ENCODE data around the gene NRF1. TPM values are rescaled to one million over a fixed set of nuclear protein-coding genes. Genes with fewer than 3 reads are reported as not detected.

NRF1 gene
- total and polyA plus RNA-seq, 2 of the 8 experiments (the other 6 are each of a cell fraction or from before 2014, with no cell fraction given): 18.2 to 21.4 TPM

GRCh38 chr7:129796186-129796775 lies 184.8 kb downstream of the NRF1 start:
- no peaks in the 10 kb centered on the region for H3K79me1 ChIP-seq (ENCODE audit: low read depth, low read length)
- ChIA-PET CTCF (ENCODE audit: partially characterized antibody) (interaction anchor here (1.1 to 7.7 kb wide), 2 partner anchors 9 to 30 kb away, joined by 3 to 59 read pairs; no protein-coding TSS in a partner anchor), POLR2A (ENCODE audit: partially characterized antibody) (interaction anchor here (0.6 to 3.1 kb wide), 4 partner anchors 9 to 47 kb away, joined by 3 to 11 read pairs (median 4); no protein-coding TSS in a partner anchor)
- no peak overlapping the region for H4K8ac ChIP-seq (ENCODE audit: extremely low read depth, insufficient read depth, low read length)
- no peaks in the 10 kb centered on the region for H3K79me2 ChIP-seq (ENCODE audit: control insufficient read depth in 1 of 2, insufficient read depth in 2 of 2, low read length in 2 of 2)
- peak overlapping the region; percentile 44; the same call in 1 of the 2 replicates for H2BK12ac ChIP-seq (ENCODE audit: low read depth, low read length)
- H2BK20ac ChIP-seq (ENCODE audit: low read length): no peak overlapping the region
- no peak overlapping the region for H3K56ac ChIP-seq (replicated peaks; ENCODE audit: insufficient read length, low read depth, low read length)
- DNase-seq (ENCODE audit: low read depth in 1 of 2, low spot score in 2 of 2) (no peak), FAIRE-seq (no peak)
- H3K9ac ChIP-seq (replicated peaks in 1 of 4; ENCODE audit: extremely low read depth in 1 of 4, low read depth in 3 of 4, low read length in 3 of 4): no peak overlapping the region
- no peak overlapping the region for H3K27ac ChIP-seq (ENCODE audit: low read depth, low read length)
- H3K23ac ChIP-seq (ENCODE audit: insufficient read length): no peak overlapping the region
- H4K91ac ChIP-seq (replicated peaks; ENCODE audit: insufficient read length, low read length): peak overlapping the region; percentile 75
- no peaks in the 10 kb centered on the region for H3K9me3 ChIP-seq (ENCODE audit: insufficient read depth in 2 of 2, low read depth in 1 of 2, low read length in 1 of 2)
- no peak overlapping the region for H3K14ac ChIP-seq (ENCODE audit: insufficient read length)
- no peak overlapping the region for H3K4ac ChIP-seq (replicated peaks; ENCODE audit: insufficient read length, low read depth, low read length)
- H4K20me1 ChIP-seq (replicated peaks in 1 of 2; ENCODE audit: control insufficient read depth in 1 of 2, insufficient read depth in 2 of 2, low read length in 2 of 2): no peaks in the 10 kb centered on the region
- H2AK5ac ChIP-seq (ENCODE audit: low read depth, low read length): no peak overlapping the region
- H2BK5ac ChIP-seq (ENCODE audit: low read depth, low read length): no peak overlapping the region
- H3K27me3 ChIP-seq (replicated peaks in 1 of 4; ENCODE audit: control insufficient read depth in 3 of 4, extremely low read depth in 1 of 4, insufficient read depth in 3 of 4, low read length in 3 of 4): no peaks in the 10 kb centered on the region; a peak in 1 of 7 replicates
- H3K18ac ChIP-seq (ENCODE audit: extremely low read depth, low read length): no peak overlapping the region; the same call in 1 of the 2 replicates
- no peak overlapping the region for H2BK120ac ChIP-seq (replicated peaks; ENCODE audit: low read depth, low read length)
- WGBS, 2 experiments (ENCODE audit: extremely low coverage in 1 of 2, insufficient coverage in 1 of 2, insufficient read length in 1 of 2, insufficient replicate concordance in 2 of 2, low coverage in 1 of 2, low lambda C conversion rate in 2 of 2, missing lambda C conversion rate in 1 of 2): 90% methylated on average over 7 of the region's 9 CpGs; no CpG with 5 or more reads in 1 of the 2 experiments
- peaks cover 0 to 13% (median 5%) of the 10 kb centered on the region in 4 experiments; a peak in 5 of 7 replicates for H3K4me1 ChIP-seq (replicated peaks in 1 of 4; ENCODE audit: control insufficient read depth in 3 of 4, insufficient read depth in 4 of 4, low read length in 3 of 4)
- H4K5ac ChIP-seq (ENCODE audit: insufficient read length, low read depth, low read length): peak overlapping the region; percentile 22
- peak overlapping the region; percentile 46; the same call in 1 of the 2 replicates for H2BK15ac ChIP-seq (ENCODE audit: low read length)
- no peak overlapping the region for H3K4me3 ChIP-seq (ENCODE audit: extremely low read depth in 1 of 4, insufficient read depth in 2 of 4, low read depth in 3 of 4, low read length in 4 of 4)
- no peaks in the 10 kb centered on the region for H3K36me3 ChIP-seq (ENCODE audit: control insufficient read depth in 2 of 4, insufficient read depth in 4 of 4, low read length in 3 of 4)
- no peaks in the 10 kb centered on the region for H3K23me2 ChIP-seq (ENCODE audit: low read depth, low read length)
- no peak overlapping the region for H2AFZ ChIP-seq (ENCODE audit: low read length)
- H3K4me2 ChIP-seq (ENCODE audit: insufficient read depth in 1 of 2, low read depth in 2 of 2, low read length in 2 of 2): no peak overlapping the region
- no peak for TF ChIP-seq BACH1 (IDR thresholded peaks at IDR 0.05; ENCODE audit: low read length)
- TF ChIP-seq, protein P1, sequence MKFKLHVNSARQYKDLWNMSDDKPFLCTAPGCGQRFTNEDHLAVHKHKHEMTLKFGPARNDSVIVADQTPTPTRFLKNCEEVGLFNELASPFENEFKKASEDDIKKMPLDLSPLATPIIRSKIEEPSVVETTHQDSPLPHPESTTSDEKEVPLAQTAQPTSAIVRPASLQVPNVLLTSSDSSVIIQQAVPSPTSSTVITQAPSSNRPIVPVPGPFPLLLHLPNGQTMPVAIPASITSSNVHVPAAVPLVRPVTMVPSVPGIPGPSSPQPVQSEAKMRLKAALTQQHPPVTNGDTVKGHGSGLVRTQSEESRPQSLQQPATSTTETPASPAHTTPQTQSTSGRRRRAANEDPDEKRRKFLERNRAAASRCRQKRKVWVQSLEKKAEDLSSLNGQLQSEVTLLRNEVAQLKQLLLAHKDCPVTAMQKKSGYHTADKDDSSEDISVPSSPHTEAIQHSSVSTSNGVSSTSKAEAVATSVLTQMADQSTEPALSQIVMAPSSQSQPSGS (IDR thresholded peaks at IDR 0.05; ENCODE audit: low read length): no peak
- TF ChIP-seq, protein P2, sequence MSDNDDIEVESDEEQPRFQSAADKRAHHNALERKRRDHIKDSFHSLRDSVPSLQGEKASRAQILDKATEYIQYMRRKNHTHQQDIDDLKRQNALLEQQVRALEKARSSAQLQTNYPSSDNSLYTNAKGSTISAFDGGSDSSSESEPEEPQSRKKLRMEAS (IDR thresholded peaks at IDR 0.05): no peak
- TF ChIP-seq GTF2F1 (IDR thresholded peaks at IDR 0.05; ENCODE audit: borderline replicate concordance, low read depth, low read length): no peak
- no peak for TF ChIP-seq CEBPB (IDR thresholded peaks at IDR 0.05; ENCODE audit: low read depth, low read length)
- TF ChIP-seq POLR2AphosphoS5 (IDR thresholded peaks at IDR 0.05; ENCODE audit: low read depth, low read length): no peak
- no peak for TF ChIP-seq NRF1 (IDR thresholded peaks at IDR 0.05; ENCODE audit: low read depth, low read length)
- no peak for TF ChIP-seq RFX5 (IDR thresholded peaks at IDR 0.05; ENCODE audit: borderline replicate concordance, low read depth, low read length)
- no peak for TF ChIP-seq SIN3A (conservative IDR thresholded peaks at IDR 0.05 in 1 of 2, IDR thresholded peaks at IDR 0.05 in 1 of 2; ENCODE audit: low read depth in 1 of 2, low read length in 2 of 2)
- no peak for TF ChIP-seq TEAD4 (IDR thresholded peaks at IDR 0.05; ENCODE audit: low read depth, low read length)
- TF ChIP-seq HDAC2 (IDR thresholded peaks at IDR 0.05; ENCODE audit: borderline replicate concordance in 1 of 2, low read depth in 2 of 2, low read length in 2 of 2): no peak
